ENCODE results near the gene ITPR3. TPM values are rescaled to one million over a fixed set of nuclear protein-coding genes. Genes with fewer than 3 reads are reported as not detected.

ITPR3 gene
- total and polyA plus RNA-seq, 2 donors (not counting 3 experiments of a cell fraction or from before 2014, with no cell fraction given), result 28.8 to 52.2 TPM

DNA sequence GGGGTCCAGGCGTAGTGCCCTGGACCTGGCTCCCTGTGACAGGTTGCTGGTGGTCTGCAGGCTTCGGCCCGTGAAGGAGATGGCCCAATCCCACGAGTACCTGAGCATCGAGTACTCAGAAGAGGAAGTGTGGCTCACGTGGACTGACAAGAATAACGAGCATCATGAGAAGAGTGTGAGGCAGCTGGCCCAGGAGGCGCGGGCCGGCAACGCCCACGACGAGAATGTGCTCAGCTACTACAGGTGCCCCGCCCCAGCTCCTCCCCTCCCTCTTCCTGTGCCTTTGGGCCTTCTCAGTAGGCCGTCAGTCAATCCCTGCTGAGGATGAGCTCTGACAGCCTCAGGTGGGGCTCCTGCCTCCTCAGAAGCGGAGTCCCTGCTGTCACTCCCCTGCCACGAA, 47.8 kb downstream of the ITPR3 start:
- intact Hi-C loops (cut with micrococcal nuclease), result no loop called here
- Histone ChIP-seq H3K4me1 (ENCODE audit: control insufficient read depth, extremely low read depth, insufficient read depth, low read length) (peaks cover 9% of the 10 kb centered on the region), H3K9me3 (replicated peaks; ENCODE audit: control insufficient read depth, insufficient read depth, low read length) (no peaks in the 10 kb centered on the region), H3K27ac (ENCODE audit: insufficient read depth, low read depth, low read length) (no peak overlapping the region), H3K27me3 (ENCODE audit: control insufficient read depth in 2 of 2, insufficient read depth in 2 of 2, low read length in 2 of 2) (no peaks in the 10 kb centered on the region), H3K36me3 (ENCODE audit: control insufficient read depth in 2 of 2, extremely low read depth in 1 of 2, insufficient read depth in 2 of 2, low read length in 2 of 2) (peaks cover 4 to 20% of the 10 kb centered on the region in 2 experiments), H2AFZ (ENCODE audit: low read depth, low read length) (no peak overlapping the region), H3K4me2 (ENCODE audit: insufficient read depth, low read length) (no peak overlapping the region), H4K20me1 (replicated peaks; ENCODE audit: control insufficient read depth, extremely low read depth, insufficient read depth, low read length) (no peaks in the 10 kb centered on the region), H3K79me2 (ENCODE audit: control insufficient read depth, insufficient read depth, low read length) (no peaks in the 10 kb centered on the region), H3K9me1 (replicated peaks; ENCODE audit: control insufficient read depth, extremely low read depth, insufficient read depth, low read length) (no peaks in the 10 kb centered on the region), H3K9ac (replicated peaks; ENCODE audit: extremely low read depth, insufficient read depth, low read length) (no peak overlapping the region), H3K4me3 (replicated peaks in 1 of 3; ENCODE audit: insufficient read depth in 1 of 3, low read depth in 1 of 3, low read length in 3 of 3) (no peak overlapping the region)
- CTCF ChIA-PET, result interaction anchor here (1.2 to 5.2 kb wide), 3 partner anchors 28 to 80 kb away, joined by 4 to 55 read pairs (median 15); no protein-coding TSS in a partner anchor
- dilution Hi-C loops (cut with MboI; ENCODE audit: extremely low pct_ligation_motif_present, low sequenced_read_pairs), result no loop called here
- no peak for DNase-seq (ENCODE audit: low read depth, low spot score)
- TF ChIP-seq, protein P1, sequence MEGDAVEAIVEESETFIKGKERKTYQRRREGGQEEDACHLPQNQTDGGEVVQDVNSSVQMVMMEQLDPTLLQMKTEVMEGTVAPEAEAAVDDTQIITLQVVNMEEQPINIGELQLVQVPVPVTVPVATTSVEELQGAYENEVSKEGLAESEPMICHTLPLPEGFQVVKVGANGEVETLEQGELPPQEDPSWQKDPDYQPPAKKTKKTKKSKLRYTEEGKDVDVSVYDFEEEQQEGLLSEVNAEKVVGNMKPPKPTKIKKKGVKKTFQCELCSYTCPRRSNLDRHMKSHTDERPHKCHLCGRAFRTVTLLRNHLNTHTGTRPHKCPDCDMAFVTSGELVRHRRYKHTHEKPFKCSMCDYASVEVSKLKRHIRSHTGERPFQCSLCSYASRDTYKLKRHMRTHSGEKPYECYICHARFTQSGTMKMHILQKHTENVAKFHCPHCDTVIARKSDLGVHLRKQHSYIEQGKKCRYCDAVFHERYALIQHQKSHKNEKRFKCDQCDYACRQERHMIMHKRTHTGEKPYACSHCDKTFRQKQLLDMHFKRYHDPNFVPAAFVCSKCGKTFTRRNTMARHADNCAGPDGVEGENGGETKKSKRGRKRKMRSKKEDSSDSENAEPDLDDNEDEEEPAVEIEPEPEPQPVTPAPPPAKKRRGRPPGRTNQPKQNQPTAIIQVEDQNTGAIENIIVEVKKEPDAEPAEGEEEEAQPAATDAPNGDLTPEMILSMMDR (IDR thresholded peaks at IDR 0.05; ENCODE audit: extremely low read depth in 1 of 2, insufficient read depth in 1 of 2, low read depth in 1 of 2, low read length in 2 of 2), result no peak
- no peak for TF ChIP-seq EZH2 (IDR thresholded peaks at IDR 0.05; ENCODE audit: borderline replicate concordance, low read depth, low read length, severe bottlenecking)
- no peak for TF ChIP-seq MYC (IDR thresholded peaks at IDR 0.05; ENCODE audit: low read depth, low read length)
- no peak for TF ChIP-seq MAX (IDR thresholded peaks at IDR 0.05; ENCODE audit: insufficient read depth, insufficient read length)
- TF ChIP-seq JUN (IDR thresholded peaks at IDR 0.05; ENCODE audit: borderline replicate concordance, insufficient read depth, insufficient read length, low read depth), result no peak
- TF ChIP-seq POLR2AphosphoS5 (IDR thresholded peaks at IDR 0.05; ENCODE audit: insufficient read depth, low read depth, low read length), result no peak
- TF ChIP-seq FOS (IDR thresholded peaks at IDR 0.05; ENCODE audit: borderline replicate concordance, insufficient read depth, low read length), result no peak
- TF ChIP-seq POLR2A (IDR thresholded peaks at IDR 0.05; ENCODE audit: low read depth, low read length), result no peak
- TF ChIP-seq GATA2 (IDR thresholded peaks at IDR 0.05; ENCODE audit: insufficient read depth, insufficient read length, low read depth, low read length), result no peak
- POLR2A ChIA-PET, result no interaction called here
- no TSS peak for BruUV-seq (replicated peaks)
- no peak for FAIRE-seq

Data from endothelial cell of umbilical vein (primary cell).